Thymus (tissue), 11 donors: ENCODE measurements around the gene CALCOCO1. TPM values are rescaled to one million over a fixed set of nuclear protein-coding genes. Genes with fewer than 3 reads are reported as not detected.
A peak's percentile ranks its signal among the peaks of the same experiment; 100 is the strongest.

Experiments
- DNase-seq, 9 donors: peaks; one replicate each; pipeline ENCODE4 v3.0.0-alpha.2; 2013; ENCODE audit warnings: low spot score in 9 of 9, low read depth in 6 of 9, missing footprints in 1 of 9
- H3K27ac ChIP-seq, 2 donors: one replicate each; pipeline ENCODE4 v1.5.1; 2013; ENCODE audit warnings: control low read depth in 1 of 2, low read depth in 1 of 2, low read length in 1 of 2, mild to moderate bottlenecking in 1 of 2, moderate library complexity in 1 of 2
- H3K27me3 ChIP-seq, 2 donors: one replicate each; pipeline ENCODE4 v1.5.1; 2013; ENCODE audit warnings: low read length in 1 of 2; ENCODE audit not compliant: control insufficient read depth in 2 of 2, insufficient read depth in 1 of 2
- H3K36me3 ChIP-seq, 2 donors: one replicate each; pipeline ENCODE4 v1.5.1; 2013; ENCODE audit warnings: low read length in 1 of 2, mild to moderate bottlenecking in 1 of 2, moderate library complexity in 1 of 2; ENCODE audit not compliant: control insufficient read depth in 2 of 2, insufficient read depth in 2 of 2
- H3K4me1 ChIP-seq, 2 donors: one replicate each; pipeline ENCODE4 v1.5.1; 2013; ENCODE audit warnings: low read length in 2 of 2; ENCODE audit not compliant: control insufficient read depth in 2 of 2, insufficient read depth in 2 of 2
- H3K4me3 ChIP-seq, 2 donors: one replicate each; pipeline ENCODE4 v1.5.1; 2013; ENCODE audit warnings: low read length in 2 of 2, control low read depth in 1 of 2, mild to moderate bottlenecking in 1 of 2
- H3K9me3 ChIP-seq, 2 donors: one replicate each; pipeline ENCODE4 v1.5.1; 2013; ENCODE audit warnings: low read length in 1 of 2, mild to moderate bottlenecking in 1 of 2; ENCODE audit not compliant: control insufficient read depth in 2 of 2, insufficient read depth in 1 of 2
- WGBS: extraction: QIAGEN DNeasy Blood & Tissue Kit; methylation state at CpG from one replicate; pipeline ENCODE4 v1.1.7; 2013; 5-methylcytosine and 5-hydroxymethylcytosine counted together
- polyA plus RNA-seq: library from polyadenylated mRNA; stranded (reverse); fragments of 200-250 nt; gene quantifications from one replicate; pipeline ENCODE4 v1.2.3, GENCODE V29; 2013
- total RNA-seq: library from RNA; stranded (reverse); fragments of 120-200 nt; gene quantifications from one replicate; pipeline ENCODE4 v1.2.4, GENCODE V29; 2013
- donor health status: healthy.

Gene CALCOCO1
- total and polyA plus RNA-seq, 2 donors = 55.3 to 92.9 TPM

- peak; percentile 97 to 99 (median 98) for DNase-seq
- whole genome bisulfite sequencing = under 1% methylated on average over 61 of the region's 61 CpGs
- peaks cover 7 to 26% of the 10 kb centered on the region in 2 donors for H3K36me3 ChIP-seq
- H3K4me3 ChIP-seq = peak within 1 kb of the TSS; percentile 50 to 89
- peak within 1 kb of the TSS; percentile 76 to 84 for H3K27ac ChIP-seq
- H3K9me3 ChIP-seq = no peaks in the 10 kb centered on the region
- H3K4me1 ChIP-seq = peaks cover 11 to 27% of the 10 kb centered on the region in 2 donors
- H3K27me3 ChIP-seq = peaks cover 22 to 45% of the 10 kb centered on the region in 2 donors
Observed at GRCh38 chr12:53675701-53676607, 51.3 kb downstream of the CALCOCO1 start, which contains the start of gene ATP5MC2. Gene ATP5MC2 (minus strand): TSS chr12:53676083. CDS start chr12:53672614, 3,469 bp downstream.

DNA sequence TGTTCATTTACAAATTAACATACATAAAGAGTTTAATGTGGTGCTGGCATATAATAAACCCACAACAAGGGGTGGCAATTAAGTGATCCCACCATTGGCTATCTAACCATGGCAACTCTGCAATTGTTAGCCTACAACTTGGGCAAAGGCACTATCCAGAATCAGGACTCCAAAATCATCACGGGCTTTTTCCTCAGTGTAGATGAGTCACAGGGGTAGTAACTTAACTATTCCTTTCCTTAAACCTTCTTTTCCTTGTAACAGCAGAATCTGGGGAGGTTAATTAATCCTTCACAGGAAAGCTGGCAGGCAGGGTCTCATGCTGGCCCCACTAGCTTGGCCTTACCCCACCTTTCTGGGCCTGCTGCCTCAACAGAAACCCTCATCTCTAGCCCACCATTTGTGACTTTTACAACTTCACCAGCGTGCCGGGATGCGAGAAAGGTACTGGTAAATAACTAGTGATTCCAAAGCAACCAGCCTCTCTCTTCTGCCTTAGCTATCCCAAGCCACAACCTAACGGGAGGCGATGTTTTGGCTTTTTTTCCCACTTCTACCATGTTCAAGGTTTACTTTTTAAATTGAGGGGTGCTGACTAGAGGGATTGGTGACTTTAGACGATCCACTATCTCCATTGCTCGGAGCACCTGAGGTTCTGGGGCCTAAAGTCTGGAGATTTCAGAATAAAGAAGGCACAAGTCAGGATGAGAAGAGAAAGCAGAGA lies 52.1 kb downstream of the CALCOCO1 start:
- DNase-seq = peak in 1 of 9 donors; percentile 13
- peaks cover 11 to 27% of the 10 kb centered on the region in 2 donors for H3K4me1 ChIP-seq

DNA sequence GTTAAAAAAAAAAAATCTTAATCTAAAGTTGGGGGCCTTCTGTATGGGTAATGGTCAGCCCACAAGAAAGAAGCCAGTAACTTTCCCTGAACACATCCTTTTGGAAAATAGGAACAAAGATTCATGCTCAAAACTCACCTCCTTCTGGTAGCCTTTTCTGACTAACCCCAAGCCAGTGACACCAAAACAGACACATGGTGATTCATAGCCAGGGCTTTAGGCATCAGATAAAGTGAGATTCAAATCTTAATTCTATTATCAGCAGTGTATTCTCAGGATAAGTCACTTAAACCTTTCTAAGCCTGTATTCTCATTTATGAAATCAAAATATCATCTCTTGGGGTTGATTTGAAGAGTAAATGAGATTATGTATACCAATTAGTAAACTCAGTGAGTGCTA lies 56.3 kb downstream of the CALCOCO1 start:
- Histone ChIP-seq H3K4me3 (no peak overlapping the region), H3K36me3 (peaks cover 30 to 68% of the 10 kb centered on the region in 2 donors), H3K27ac (no peak overlapping the region), H3K9me3 (no peaks in the 10 kb centered on the region), H3K4me1 (peaks cover 7 to 9% of the 10 kb centered on the region in 2 donors), H3K27me3 (no peaks in the 10 kb centered on the region)
- no peak for DNase-seq

More for the DNA sequence above, 52.1 kb downstream of the CALCOCO1 start:
- H3K36me3 ChIP-seq = peaks cover 10 to 31% of the 10 kb centered on the region in 2 donors
- H3K27ac ChIP-seq = peak overlapping the region; percentile 8 to 84
- peaks cover 22 to 41% of the 10 kb centered on the region in 2 donors for H3K27me3 ChIP-seq
- H3K4me3 ChIP-seq = peak overlapping the region; percentile 50 to 89
- WGBS = 61% methylated on average over 8 of the region's 8 CpGs
- no peaks in the 10 kb centered on the region for H3K9me3 ChIP-seq

DNA sequence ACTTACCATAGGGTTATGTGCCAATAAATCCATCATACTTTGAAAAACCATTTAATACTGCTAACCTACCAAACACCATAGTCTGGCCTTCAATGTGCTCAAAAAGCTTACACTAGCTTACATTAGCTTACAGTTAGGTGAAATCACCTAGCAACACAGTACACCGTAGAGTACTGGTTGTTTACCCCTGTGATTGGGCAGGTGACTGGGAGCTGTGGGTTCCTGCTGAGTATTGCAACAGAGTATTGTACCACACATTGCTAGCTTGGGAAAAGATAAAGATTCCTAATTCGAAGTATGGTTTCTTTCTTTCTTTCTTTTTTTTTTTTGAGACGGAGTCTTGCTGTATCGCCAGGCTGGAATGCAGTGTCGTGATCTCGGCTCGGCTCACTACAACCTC lies 56.9 kb downstream of the CALCOCO1 start:
- Histone ChIP-seq H3K9me3 (no peaks in the 10 kb centered on the region), H3K4me1 (peaks cover 5% of the 10 kb centered on the region in 2 donors), H3K4me3 (no peak overlapping the region), H3K27ac (no peak overlapping the region), H3K36me3 (peaks cover 37 to 75% of the 10 kb centered on the region in 2 donors), H3K27me3 (no peaks in the 10 kb centered on the region)
- 99% methylated on average over 7 of the region's 7 CpGs for WGBS
- no peak for DNase-seq

DNA sequence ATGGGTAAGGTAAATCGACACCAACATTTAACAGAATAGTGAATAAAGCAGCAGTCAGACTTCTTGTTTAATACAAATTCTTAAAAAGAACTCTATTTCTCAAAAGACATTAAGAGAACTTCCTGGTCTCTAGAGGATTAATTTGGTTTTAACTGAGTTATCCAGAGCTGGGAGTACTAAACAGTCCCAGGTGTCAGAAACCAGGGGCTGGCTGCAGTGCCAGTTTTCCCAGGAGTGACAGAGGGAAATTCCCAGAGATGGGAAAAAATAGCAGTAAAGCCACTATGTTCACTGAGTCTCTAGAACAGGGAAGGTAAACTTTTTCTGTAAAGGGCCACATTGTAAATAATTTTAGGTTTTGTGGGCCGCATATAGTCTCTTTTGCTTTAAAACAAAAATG lies 60.2 kb downstream of the CALCOCO1 start:
- no peak for DNase-seq
- WGBS = over 99% methylated on average over 2 of the region's 2 CpGs

DNA sequence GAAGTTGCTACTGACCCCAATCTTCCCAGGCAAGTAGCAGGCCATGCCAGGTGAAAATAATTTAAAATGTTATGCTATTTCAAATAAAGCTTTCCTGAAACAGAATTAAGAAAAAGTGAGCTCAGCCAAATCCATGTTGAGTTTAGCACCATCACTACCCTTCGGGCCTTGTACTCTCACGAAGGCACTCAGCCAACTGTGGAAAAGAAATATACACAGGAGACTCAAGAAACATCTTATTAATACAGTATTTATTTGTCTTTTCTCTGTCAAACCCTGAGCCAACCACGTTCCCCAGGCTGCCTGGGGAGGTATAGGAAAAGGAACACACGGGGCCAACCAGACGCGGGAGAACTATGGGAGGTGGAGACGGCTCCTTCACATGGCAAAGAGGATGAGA lies 62.3 kb downstream of the CALCOCO1 start:
- 98% methylated on average over 7 of the region's 7 CpGs for WGBS
- Histone ChIP-seq H3K4me1 (no peaks in the 10 kb centered on the region), H3K27ac (no peak overlapping the region), H3K4me3 (no peak overlapping the region), H3K36me3 (peaks cover 39 to 57% of the 10 kb centered on the region in 2 donors), H3K9me3 (no peaks in the 10 kb centered on the region), H3K27me3 (no peaks in the 10 kb centered on the region)
- DNase-seq = no peak

More for the DNA sequence above, 60.2 kb downstream of the CALCOCO1 start:
- Histone ChIP-seq H3K27me3 (no peaks in the 10 kb centered on the region), H3K9me3 (no peaks in the 10 kb centered on the region), H3K4me3 (no peak overlapping the region), H3K27ac (no peak overlapping the region), H3K4me1 (no peaks in the 10 kb centered on the region), H3K36me3 (peaks cover 43 to 76% of the 10 kb centered on the region in 2 donors)

- no peak for DNase-seq
- no peaks in the 10 kb centered on the region for H3K9me3 ChIP-seq
- WGBS = 99% methylated on average over 5 of the region's 5 CpGs
- peaks cover 32 to 50% of the 10 kb centered on the region in 2 donors for H3K36me3 ChIP-seq
- H3K4me1 ChIP-seq = no peaks in the 10 kb centered on the region
- no peak overlapping the region for H3K27ac ChIP-seq
- no peaks in the 10 kb centered on the region for H3K27me3 ChIP-seq
- H3K4me3 ChIP-seq = no peak overlapping the region
Observed at GRCh38 chr12:53664191-53664590, 63.1 kb downstream of the CALCOCO1 start.

GRCh38 chr12:53660041-53660440 lies 67.2 kb downstream of the CALCOCO1 start:
- peak overlapping the region; percentile 34 to 46 for H3K27ac ChIP-seq
- H3K4me3 ChIP-seq = no peak overlapping the region
- 96% methylated on average over 5 of the region's 5 CpGs for WGBS
- peaks cover 10 to 13% of the 10 kb centered on the region in 2 donors for H3K36me3 ChIP-seq
- no peaks in the 10 kb centered on the region for H3K27me3 ChIP-seq
- no peaks in the 10 kb centered on the region for H3K9me3 ChIP-seq
- H3K4me1 ChIP-seq = no peaks in the 10 kb centered on the region
- no peak for DNase-seq

- Histone ChIP-seq H3K4me3 (no peak overlapping the region), H3K27me3 (no peaks in the 10 kb centered on the region), H3K27ac (peak overlapping the region in 1 of 2 donors; percentile 74), H3K9me3 (no peaks in the 10 kb centered on the region), H3K36me3 (peaks cover 5 to 9% of the 10 kb centered on the region in 2 donors), H3K4me1 (no peaks in the 10 kb centered on the region)
- no peak for DNase-seq
- WGBS = 93% methylated on average over 2 of the region's 2 CpGs
Observed at GRCh38 chr12:53659571-53659981, 67.7 kb downstream of the CALCOCO1 start.
